A549 treated with Mapracorat at 1 μM for 4 hours (cell line): ENCODE results near the gene EXOC2. TPM values are rescaled to one million over a fixed set of nuclear protein-coding genes. Genes with fewer than 3 reads are reported as not detected.

ENCODE experiments used
- total RNA-seq: library from RNA; stranded (reverse); fragments of 200-300 nt; extraction: Qiagen RNA extraction; gene quantifications from 5 replicates; pipeline ENCODE4 v1.2.3, GENCODE V29; 2022

The EXOC2 gene, protein sequence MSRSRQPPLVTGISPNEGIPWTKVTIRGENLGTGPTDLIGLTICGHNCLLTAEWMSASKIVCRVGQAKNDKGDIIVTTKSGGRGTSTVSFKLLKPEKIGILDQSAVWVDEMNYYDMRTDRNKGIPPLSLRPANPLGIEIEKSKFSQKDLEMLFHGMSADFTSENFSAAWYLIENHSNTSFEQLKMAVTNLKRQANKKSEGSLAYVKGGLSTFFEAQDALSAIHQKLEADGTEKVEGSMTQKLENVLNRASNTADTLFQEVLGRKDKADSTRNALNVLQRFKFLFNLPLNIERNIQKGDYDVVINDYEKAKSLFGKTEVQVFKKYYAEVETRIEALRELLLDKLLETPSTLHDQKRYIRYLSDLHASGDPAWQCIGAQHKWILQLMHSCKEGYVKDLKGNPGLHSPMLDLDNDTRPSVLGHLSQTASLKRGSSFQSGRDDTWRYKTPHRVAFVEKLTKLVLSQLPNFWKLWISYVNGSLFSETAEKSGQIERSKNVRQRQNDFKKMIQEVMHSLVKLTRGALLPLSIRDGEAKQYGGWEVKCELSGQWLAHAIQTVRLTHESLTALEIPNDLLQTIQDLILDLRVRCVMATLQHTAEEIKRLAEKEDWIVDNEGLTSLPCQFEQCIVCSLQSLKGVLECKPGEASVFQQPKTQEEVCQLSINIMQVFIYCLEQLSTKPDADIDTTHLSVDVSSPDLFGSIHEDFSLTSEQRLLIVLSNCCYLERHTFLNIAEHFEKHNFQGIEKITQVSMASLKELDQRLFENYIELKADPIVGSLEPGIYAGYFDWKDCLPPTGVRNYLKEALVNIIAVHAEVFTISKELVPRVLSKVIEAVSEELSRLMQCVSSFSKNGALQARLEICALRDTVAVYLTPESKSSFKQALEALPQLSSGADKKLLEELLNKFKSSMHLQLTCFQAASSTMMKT
- total RNA-seq = 9.8 to 12.2 TPM (median 11.1 TPM) in 5 replicates

GRCh38 chr6:692858-693722 lies at the start of gene EXOC2:
EXOC2 (minus strand) TSS chr6:693139; CDS start chr6:637818, 55,321 bp downstream.

GRCh38 chr6:656460-657252 lies 36.3 kb downstream of the EXOC2 start, which contains the start of gene HUS1B:
HUS1B (minus strand) TSS chr6:657100; CDS start chr6:656944, 156 bp downstream.

Other genes with a start within 250 kb of the EXOC2 start
- gene HUS1B, start 36.0 kb downstream of the EXOC2 start, total RNA-seq = 0.13 to 0.31 TPM (median 0.19 TPM) in 4 of 5 replicates, not detected in the other